ENCODE results near the gene PPFIA1. TPM values are rescaled to one million over a fixed set of nuclear protein-coding genes. Genes with fewer than 3 reads are reported as not detected.

Gene PPFIA1
- polyA plus RNA-seq, 1 of the 3 experiments (the other 2 are of a cell fraction) = 37.4 TPM

DNA sequence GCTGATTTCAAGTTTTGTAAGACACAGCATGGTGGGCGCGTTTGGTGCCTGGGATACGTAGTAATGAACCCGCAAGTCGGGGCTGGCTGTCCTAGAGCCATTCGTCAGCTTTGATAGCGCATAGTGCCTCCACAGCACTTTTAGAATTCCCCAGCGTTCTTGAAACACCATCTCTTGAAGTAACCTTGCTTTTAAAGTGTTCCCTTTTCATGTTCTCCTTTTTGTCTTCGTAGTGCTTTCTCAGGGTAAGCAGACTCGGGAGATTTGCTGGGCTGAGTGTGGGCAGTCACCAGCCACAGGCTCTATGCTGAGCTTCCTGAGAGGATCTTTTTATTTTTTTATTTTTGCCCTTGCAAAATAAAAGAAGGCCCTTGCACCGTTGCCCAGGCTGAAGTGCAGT lies 88.3 kb downstream of the PPFIA1 start:
- no peak for DNase-seq
- H3K79me2 ChIP-seq (ENCODE audit: insufficient read depth) = no peaks in the 10 kb centered on the region; the same call in 1 of the 2 replicates
- ChIA-PET POLR2A (no interaction called here), CTCF (no interaction called here)
- no peaks in the 10 kb centered on the region for H4K20me1 ChIP-seq (ENCODE audit: insufficient read depth)
- H3K27ac ChIP-seq (ENCODE audit: low read depth in 2 of 2, low read length in 1 of 2) = no peak overlapping the region
- no peak overlapping the region for H3K4me3 ChIP-seq (ENCODE audit: low read depth in 2 of 2, low read length in 1 of 2)
- H3K9me2 ChIP-seq = no peaks in the 10 kb centered on the region
- no peaks in the 10 kb centered on the region for H3K9me3 ChIP-seq
- H3K4me1 ChIP-seq (ENCODE audit: control insufficient read depth in 1 of 2, insufficient read depth in 2 of 2, low read depth in 1 of 2, low read length in 1 of 2) = no peaks in the 10 kb centered on the region
- H3K27me3 ChIP-seq (ENCODE audit: insufficient read depth) = no peaks in the 10 kb centered on the region
- no peak overlapping the region for H2AFZ ChIP-seq (ENCODE audit: low read depth)
- no peaks in the 10 kb centered on the region for H3F3A ChIP-seq (replicated peaks; ENCODE audit: insufficient read depth)
- H3K36me3 ChIP-seq (replicated peaks in 1 of 2; ENCODE audit: control insufficient read depth in 1 of 2, insufficient read depth in 2 of 2, low read length in 1 of 2) = peaks cover 54 to 66% of the 10 kb centered on the region in 2 experiments
- H3K4me2 ChIP-seq = no peak overlapping the region
- 89% methylated on average over 11 of the region's 11 CpGs for WGBS (ENCODE audit: low lambda C conversion rate)
- H3K9ac ChIP-seq = no peak overlapping the region
- no peak for TF ChIP-seq MXI1 (IDR thresholded peaks at IDR 0.05; ENCODE audit: low read depth, low read length)

GRCh38 chr11:70359451-70360205 lies 89.1 kb downstream of the PPFIA1 start:
- Histone ChIP-seq H3F3A (replicated peaks; ENCODE audit: insufficient read depth) (no peaks in the 10 kb centered on the region), H3K4me3 (ENCODE audit: low read depth in 2 of 2, low read length in 1 of 2) (no peak overlapping the region), H3K4me1 (ENCODE audit: control insufficient read depth in 1 of 2, insufficient read depth in 2 of 2, low read depth in 1 of 2, low read length in 1 of 2) (no peaks in the 10 kb centered on the region), H3K4me2 (no peak overlapping the region), H3K9ac (no peak overlapping the region), H2AFZ (ENCODE audit: low read depth) (no peak overlapping the region), H3K36me3 (replicated peaks in 1 of 2; ENCODE audit: control insufficient read depth in 1 of 2, insufficient read depth in 2 of 2, low read length in 1 of 2) (peaks cover 56 to 65% of the 10 kb centered on the region in 2 experiments), H3K79me2 (ENCODE audit: insufficient read depth) (no peaks in the 10 kb centered on the region), H3K27me3 (ENCODE audit: insufficient read depth) (no peaks in the 10 kb centered on the region), H3K9me2 (no peaks in the 10 kb centered on the region), H4K20me1 (ENCODE audit: insufficient read depth) (no peaks in the 10 kb centered on the region), H3K9me3 (no peaks in the 10 kb centered on the region), H3K27ac (ENCODE audit: low read depth in 2 of 2, low read length in 1 of 2) (no peak overlapping the region)
- CTCF ChIA-PET = no interaction called here
- DNase-seq = no peak
- POLR2A ChIA-PET = no interaction called here
- TF ChIP-seq RXRA (IDR thresholded peaks at IDR 0.05; ENCODE audit: borderline replicate concordance, low read depth) = no peak
- no peak for TF ChIP-seq MXI1 (IDR thresholded peaks at IDR 0.05; ENCODE audit: low read depth, low read length)
- no peak for TF ChIP-seq NRF1 (IDR thresholded peaks at IDR 0.05; ENCODE audit: low read depth, low read length)
- no peak for TF ChIP-seq FOXM1 (IDR thresholded peaks at IDR 0.05; ENCODE audit: low read depth)
- TF ChIP-seq TAF1 (IDR thresholded peaks at IDR 0.05; ENCODE audit: borderline replicate concordance, low read depth, low read length) = no peak
- TF ChIP-seq SMC3 (IDR thresholded peaks at IDR 0.05; ENCODE audit: low read depth, low read length) = no peak
- no peak for TF ChIP-seq MEF2A (IDR thresholded peaks at IDR 0.05; ENCODE audit: borderline replicate concordance, low read depth)
- over 99% methylated on average over 7 of the region's 8 CpGs for WGBS (ENCODE audit: low lambda C conversion rate)

- POLR2A ChIA-PET = no interaction called here
Measured at GRCh38 chr11:70360211-70360610, 89.7 kb downstream of the PPFIA1 start.

More at GRCh38 chr11:70360211-70360610, 89.7 kb downstream of the PPFIA1 start:
- Histone ChIP-seq H3K27me3 (ENCODE audit: insufficient read depth) (no peaks in the 10 kb centered on the region), H4K20me1 (ENCODE audit: insufficient read depth) (no peaks in the 10 kb centered on the region), H3K27ac (ENCODE audit: low read depth in 2 of 2, low read length in 1 of 2) (no peak overlapping the region), H3K9ac (no peak overlapping the region), H3K9me3 (no peaks in the 10 kb centered on the region), H3K4me3 (ENCODE audit: low read depth in 2 of 2, low read length in 1 of 2) (no peak overlapping the region), H3F3A (replicated peaks; ENCODE audit: insufficient read depth) (no peaks in the 10 kb centered on the region), H3K36me3 (replicated peaks in 1 of 2; ENCODE audit: control insufficient read depth in 1 of 2, insufficient read depth in 2 of 2, low read length in 1 of 2) (peaks cover 56 to 68% of the 10 kb centered on the region in 2 experiments), H3K4me2 (no peak overlapping the region), H2AFZ (ENCODE audit: low read depth) (no peak overlapping the region), H3K9me2 (no peaks in the 10 kb centered on the region), H3K79me2 (ENCODE audit: insufficient read depth) (no peaks in the 10 kb centered on the region), H3K4me1 (ENCODE audit: control insufficient read depth in 1 of 2, insufficient read depth in 2 of 2, low read depth in 1 of 2, low read length in 1 of 2) (no peaks in the 10 kb centered on the region)
- DNase-seq = no peak
- CTCF ChIA-PET = no interaction called here
- WGBS (ENCODE audit: low lambda C conversion rate) = 86% methylated on average over 6 of the region's 6 CpGs
- TF ChIP-seq MXI1 (IDR thresholded peaks at IDR 0.05; ENCODE audit: low read depth, low read length) (no peak), SIN3A (IDR thresholded peaks at IDR 0.05; ENCODE audit: borderline replicate concordance, low read depth, low read length) (no peak), NRF1 (IDR thresholded peaks at IDR 0.05; ENCODE audit: low read depth, low read length) (no peak), TCF12 (IDR thresholded peaks at IDR 0.05) (no peak)
- TF ChIP-seq, protein P1, sequence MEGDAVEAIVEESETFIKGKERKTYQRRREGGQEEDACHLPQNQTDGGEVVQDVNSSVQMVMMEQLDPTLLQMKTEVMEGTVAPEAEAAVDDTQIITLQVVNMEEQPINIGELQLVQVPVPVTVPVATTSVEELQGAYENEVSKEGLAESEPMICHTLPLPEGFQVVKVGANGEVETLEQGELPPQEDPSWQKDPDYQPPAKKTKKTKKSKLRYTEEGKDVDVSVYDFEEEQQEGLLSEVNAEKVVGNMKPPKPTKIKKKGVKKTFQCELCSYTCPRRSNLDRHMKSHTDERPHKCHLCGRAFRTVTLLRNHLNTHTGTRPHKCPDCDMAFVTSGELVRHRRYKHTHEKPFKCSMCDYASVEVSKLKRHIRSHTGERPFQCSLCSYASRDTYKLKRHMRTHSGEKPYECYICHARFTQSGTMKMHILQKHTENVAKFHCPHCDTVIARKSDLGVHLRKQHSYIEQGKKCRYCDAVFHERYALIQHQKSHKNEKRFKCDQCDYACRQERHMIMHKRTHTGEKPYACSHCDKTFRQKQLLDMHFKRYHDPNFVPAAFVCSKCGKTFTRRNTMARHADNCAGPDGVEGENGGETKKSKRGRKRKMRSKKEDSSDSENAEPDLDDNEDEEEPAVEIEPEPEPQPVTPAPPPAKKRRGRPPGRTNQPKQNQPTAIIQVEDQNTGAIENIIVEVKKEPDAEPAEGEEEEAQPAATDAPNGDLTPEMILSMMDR (IDR thresholded peaks at IDR 0.05) = no peak
